Measurements from ENCODE around the gene RAX. TPM values are rescaled to one million over a fixed set of nuclear protein-coding genes. Genes with fewer than 3 reads are reported as not detected.

Gene RAX
- total RNA-seq, 1 donor from 2014 or later, result not detected

Other genes with a start within 250 kb of the RAX start
- gene SEC11C, start 133.6 kb downstream of the RAX start, total RNA-seq, result 59.9 TPM
- gene GRP, start 53.3 kb downstream of the RAX start, total RNA-seq, result 22.8 TPM
- gene CPLX4, start 45.2 kb upstream of the RAX start, total RNA-seq, result not detected
- 39.9 TPM for gene LMAN1, start 85.8 kb upstream of the RAX start, total RNA-seq

All from frontal cortex (tissue), 1 donor.